Measurements from ENCODE around the gene DLEU7.

The DLEU7 gene

DNA sequence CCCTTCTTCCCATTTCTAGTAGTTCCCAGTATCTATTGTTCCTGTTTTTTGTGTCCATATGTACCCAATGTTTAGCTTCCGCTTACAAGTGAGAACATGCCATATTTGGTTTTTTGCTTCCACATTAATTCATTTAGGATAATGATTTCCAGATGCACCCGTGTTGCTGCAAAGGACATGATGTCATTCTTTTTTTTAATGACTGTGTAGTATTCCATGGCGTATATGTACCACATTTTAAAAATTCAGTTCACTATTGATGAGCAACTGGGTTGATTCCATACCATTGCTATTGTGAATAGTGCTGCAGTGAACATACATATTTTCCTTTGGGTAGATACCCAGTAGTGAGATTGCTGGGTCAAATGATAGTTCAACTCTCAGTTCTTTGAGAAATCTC, 50.5 kb downstream of the DLEU7 start:
- DNase-seq (ENCODE audit: low spot score): no peak

- DNase-seq (ENCODE audit: low spot score): no peak
Observed at GRCh38 chr13:50788551-50789210, 54.8 kb downstream of the DLEU7 start.

- no peak for DNase-seq (ENCODE audit: low spot score)
Observed at GRCh38 chr13:50787316-50788195, 55.9 kb downstream of the DLEU7 start.

DNA sequence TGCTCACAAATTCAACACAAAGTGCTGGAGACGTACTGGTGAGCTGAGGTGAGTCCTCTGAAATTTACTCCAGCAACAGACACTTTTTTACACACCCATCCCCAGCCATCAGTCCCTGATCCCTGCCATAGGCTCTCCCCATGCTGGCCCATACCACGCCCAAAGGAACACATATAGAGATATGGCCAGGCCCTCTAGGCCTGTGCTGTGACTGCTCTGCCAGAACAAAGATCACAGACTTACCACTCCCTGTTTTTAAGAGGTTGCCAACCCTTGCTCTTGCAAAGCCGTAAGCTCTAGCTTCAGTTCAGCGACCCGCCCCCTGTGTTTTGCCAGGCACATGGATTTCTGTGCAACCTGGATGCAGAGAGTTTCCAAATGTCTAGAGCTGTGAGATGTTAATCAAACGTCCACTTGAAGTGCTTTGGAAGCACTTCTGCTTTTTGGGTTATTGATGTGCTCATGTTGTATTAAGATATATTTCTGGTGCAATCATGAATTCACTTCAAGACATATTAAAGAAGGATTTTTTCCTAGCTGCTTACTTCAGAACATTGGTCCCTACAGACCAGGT, 59.7 kb downstream of the DLEU7 start:
- DNase-seq (ENCODE audit: low spot score): no peak

GRCh38 chr13:50783066-50783465, 60.4 kb downstream of the DLEU7 start:
- DNase-seq (ENCODE audit: low spot score): no peak

- no peak for DNase-seq (ENCODE audit: low spot score)
Observed at GRCh38 chr13:50780201-50781015, 63.1 kb downstream of the DLEU7 start.

- DNase-seq (ENCODE audit: low spot score): no peak
Observed at GRCh38 chr13:50779443-50780200, 63.9 kb downstream of the DLEU7 start.

All from AG08396 (cell line).